Prostate gland (tissue), 2 donors: ENCODE data around the gene BMP8B. TPM values are rescaled to one million over a fixed set of nuclear protein-coding genes. Genes with fewer than 3 reads are reported as not detected.
"Not testable (repeated sequence)": the region's sequence is repeated elsewhere in the genome, so short reads cannot be mapped to it uniquely, and the experiment has no call there.

Experiments used
- DNase-seq: peaks from one replicate; pipeline ENCODE4 v3.0.0-alpha.2; 2019; ENCODE audit warnings: low spot score
- H3K27ac ChIP-seq, 2 donors: fragments of 200-600 bp; sonication (generic); 2 replicates each; pipeline ENCODE4 v1.5.1; 2017 to 2019
- H3K27me3 ChIP-seq: fragments of 200-600 bp; sonication (generic); replicated peaks from 2 replicates; pipeline ENCODE4 v1.5.1; 2019; ENCODE audit not compliant: insufficient read depth
- H3K36me3 ChIP-seq, 2 donors: fragments of 200-600 bp; sonication (generic); 1 replicate in 1 of 2; 2 replicates in 1 of 2; pipeline versions ENCODE4 v1.5.1 to v1.8.1; 2017 to 2019
- H3K4me1 ChIP-seq: fragments of 200-600 bp; sonication (generic); replicated peaks from 2 replicates; pipeline ENCODE4 v1.5.1; 2019
- H3K4me3 ChIP-seq, 2 donors: fragments of 200-600 bp; sonication (generic); 2 replicates each; pipeline ENCODE4 v1.5.1; 2017 to 2019
- H3K9me3 ChIP-seq: fragments of 200-600 bp; sonication (generic); 2 replicates; pipeline ENCODE4 v1.5.1; 2017
- POLR2A ChIP-seq: fragments of 450-650 bp; IDR thresholded peaks from one replicate; pipeline ENCODE4 v1.6.1; 2016; ENCODE audit warnings: antibody characterized with exemption, mild to moderate bottlenecking
- POLR2AphosphoS5 ChIP-seq: sonication (generic); formaldehyde crosslinking; IDR thresholded peaks from one replicate; pipeline ENCODE4 v1.6.1; 2017; ENCODE audit warnings: antibody characterized with exemption
- WGBS: methylation state at CpG from one replicate; pipeline ENCODE4 v1.1.5; 2018; 5-methylcytosine and 5-hydroxymethylcytosine counted together
- intact Hi-C: fragments of 100-400 bp; cut with DNase I; formaldehyde crosslinking; loops from one replicate; pipeline ENCODE4 v1.14.2; 2022
- total RNA-seq, 2 donors: library from RNA; depleted of rRNA; stranded (reverse); fragments of >200 nt; gene quantifications; one replicate each; pipeline ENCODE4 v1.1.0, GENCODE V29; 2016
- TF ChIP-seq, protein P1 (sequence below), 4 experiments: fragments of 200-600 bp in 2 of 4; fragments of 450-650 bp in 2 of 4; sonication (generic) in 2 of 4; IDR thresholded peaks; 1 replicate in 3 of 4; 2 replicates in 1 of 4; pipeline ENCODE4 v1.5.1; 2016 to 2019; ENCODE audit warnings: antibody characterized with exemption in 4 of 4, mild to moderate bottlenecking in 2 of 4, moderate library complexity in 2 of 4

Gene BMP8B
- total RNA-seq, 2 donors from 2014 or later: 0.77 to 4.7 TPM

GRCh38 chr1:39781349-39781715 is 7.3 kb downstream of the BMP8B start:
- H3K36me3 ChIP-seq: no peaks in the 10 kb centered on the region
- intact Hi-C loops: no loop called here
- no peaks in the 10 kb centered on the region for H3K9me3 ChIP-seq
- TF ChIP-seq POLR2AphosphoS5: no peak
- TF ChIP-seq POLR2A: no peak
- TF ChIP-seq, protein P1, sequence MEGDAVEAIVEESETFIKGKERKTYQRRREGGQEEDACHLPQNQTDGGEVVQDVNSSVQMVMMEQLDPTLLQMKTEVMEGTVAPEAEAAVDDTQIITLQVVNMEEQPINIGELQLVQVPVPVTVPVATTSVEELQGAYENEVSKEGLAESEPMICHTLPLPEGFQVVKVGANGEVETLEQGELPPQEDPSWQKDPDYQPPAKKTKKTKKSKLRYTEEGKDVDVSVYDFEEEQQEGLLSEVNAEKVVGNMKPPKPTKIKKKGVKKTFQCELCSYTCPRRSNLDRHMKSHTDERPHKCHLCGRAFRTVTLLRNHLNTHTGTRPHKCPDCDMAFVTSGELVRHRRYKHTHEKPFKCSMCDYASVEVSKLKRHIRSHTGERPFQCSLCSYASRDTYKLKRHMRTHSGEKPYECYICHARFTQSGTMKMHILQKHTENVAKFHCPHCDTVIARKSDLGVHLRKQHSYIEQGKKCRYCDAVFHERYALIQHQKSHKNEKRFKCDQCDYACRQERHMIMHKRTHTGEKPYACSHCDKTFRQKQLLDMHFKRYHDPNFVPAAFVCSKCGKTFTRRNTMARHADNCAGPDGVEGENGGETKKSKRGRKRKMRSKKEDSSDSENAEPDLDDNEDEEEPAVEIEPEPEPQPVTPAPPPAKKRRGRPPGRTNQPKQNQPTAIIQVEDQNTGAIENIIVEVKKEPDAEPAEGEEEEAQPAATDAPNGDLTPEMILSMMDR (IDR thresholded peaks at IDR 0.05): no peak
- WGBS: 89% methylated on average over 2 of the region's 2 CpGs
- H3K27ac ChIP-seq: no peak overlapping the region
- DNase-seq: no peak
- H3K4me1 ChIP-seq: no peaks in the 10 kb centered on the region
- no peaks in the 10 kb centered on the region for H3K27me3 ChIP-seq
- no peak overlapping the region for H3K4me3 ChIP-seq

- TF ChIP-seq, protein P1 (IDR thresholded peaks at IDR 0.05): no peak
- TF ChIP-seq POLR2A: no peak
- no peak for TF ChIP-seq POLR2AphosphoS5
- no peak for DNase-seq
These were observed 8.8 kb downstream of the BMP8B start for GRCh38 chr1:39779821-39780220.

GRCh38 chr1:39779137-39779536 is 9.5 kb downstream of the BMP8B start:
- DNase-seq: no peak
- WGBS: 86% methylated on average over 7 of the region's 7 CpGs
- H3K4me1 ChIP-seq: no peaks in the 10 kb centered on the region
- H3K36me3 ChIP-seq: no peaks in the 10 kb centered on the region
- no peaks in the 10 kb centered on the region for H3K27me3 ChIP-seq
- no peak overlapping the region for H3K27ac ChIP-seq
- no peak for TF ChIP-seq POLR2AphosphoS5
- TF ChIP-seq, protein P1 (IDR thresholded peaks at IDR 0.05): no peak
- no peak for TF ChIP-seq POLR2A
- H3K4me3 ChIP-seq: no peak overlapping the region
- no peaks in the 10 kb centered on the region for H3K9me3 ChIP-seq
- intact Hi-C loops: no loop called here

More at GRCh38 chr1:39779821-39780220, 8.8 kb downstream of the BMP8B start:
- intact Hi-C loops: no loop called here
- Histone ChIP-seq H3K27me3 (no peaks in the 10 kb centered on the region), H3K4me1 (no peaks in the 10 kb centered on the region), H3K4me3 (no peak overlapping the region), H3K9me3 (no peaks in the 10 kb centered on the region), H3K36me3 (no peaks in the 10 kb centered on the region), H3K27ac (no peak overlapping the region)
- 90% methylated on average over 5 of the region's 5 CpGs for WGBS

- WGBS: 88% methylated on average over 11 of the region's 12 CpGs
- not testable (repeated sequence) for DNase-seq
These were observed 10.1 kb downstream of the BMP8B start for GRCh38 chr1:39778463-39779099.

GRCh38 chr1:39777896-39778295 is 10.8 kb downstream of the BMP8B start:
- DNase-seq, H3K36me3 ChIP-seq, H3K27me3 ChIP-seq, H3K4me3 ChIP-seq, H3K9me3 ChIP-seq, intact Hi-C loops, H3K4me1 ChIP-seq, H3K27ac ChIP-seq: not testable (repeated sequence)
- WGBS: 93% methylated on average over 13 of the region's 17 CpGs

More at GRCh38 chr1:39778463-39779099, 10.1 kb downstream of the BMP8B start:
- H3K4me1 ChIP-seq, H3K4me3 ChIP-seq, H3K36me3 ChIP-seq, H3K27ac ChIP-seq, H3K9me3 ChIP-seq, H3K27me3 ChIP-seq, intact Hi-C loops: not testable (repeated sequence)

- no peak for DNase-seq
- H3K27ac ChIP-seq: no peak overlapping the region
- intact Hi-C loops: no loop called here
- WGBS: 78% methylated on average over 4 of the region's 4 CpGs
- TF ChIP-seq POLR2A: no peak
- TF ChIP-seq, protein P1 (IDR thresholded peaks at IDR 0.05): no peak
- TF ChIP-seq POLR2AphosphoS5: no peak
- no peaks in the 10 kb centered on the region for H3K27me3 ChIP-seq
- no peaks in the 10 kb centered on the region for H3K9me3 ChIP-seq
- H3K4me1 ChIP-seq: no peaks in the 10 kb centered on the region
- no peaks in the 10 kb centered on the region for H3K36me3 ChIP-seq
- H3K4me3 ChIP-seq: no peak overlapping the region
These were observed 11.4 kb downstream of the BMP8B start for GRCh38 chr1:39777306-39777705.
